GM13976 (cell line): ENCODE results near the gene B9D1.

Experiments
- DNase-seq: peaks from one replicate; pipeline ENCODE4 v3.0.0; 2012; ENCODE audit warnings: low spot score
- in situ Hi-C: fragments of 300-500 bp; cut with MboI; formaldehyde crosslinking; loops from one replicate; pipeline ENCODE4 v1.12.0; 2022; ENCODE audit warnings: low sequenced_read_pairs, mixed read lengths, inconsistent platforms; ENCODE audit not compliant: unreplicated experiment
- TF ChIP-seq, protein P1 (sequence below): IDR thresholded peaks from 2 replicates; pipeline ENCODE4 v1.5.1; 2012; ENCODE audit warnings: borderline replicate concordance, mild to moderate bottlenecking; ENCODE audit not compliant: insufficient read depth; ENCODE audit errors: extremely low read depth, missing control alignments, control extremely low read depth

The B9D1 gene

DNA sequence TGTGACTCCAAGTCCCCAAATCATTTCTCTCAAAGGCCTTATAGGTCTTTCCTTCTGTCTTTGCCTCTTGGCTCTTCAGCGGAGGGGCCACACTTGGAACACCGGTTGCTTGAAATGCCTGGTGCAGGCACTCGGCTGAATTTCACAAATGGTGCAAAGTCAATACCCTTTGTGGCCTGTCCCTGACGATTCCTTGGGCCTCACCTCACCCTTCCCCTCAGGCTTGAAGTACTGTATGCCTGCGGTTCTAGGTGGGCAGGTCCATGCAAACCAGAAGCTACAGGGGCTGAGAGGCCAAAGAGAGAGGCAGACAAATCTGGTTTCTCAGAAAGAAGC lies 4.1 kb upstream of the B9D1 start:
- DNase-seq, result no peak
- in situ Hi-C loops, result loop anchor here (10.0 kb wide), 2 partner anchors 88 to 398 kb away; no protein-coding TSS in a partner anchor
- TF ChIP-seq, protein P1, sequence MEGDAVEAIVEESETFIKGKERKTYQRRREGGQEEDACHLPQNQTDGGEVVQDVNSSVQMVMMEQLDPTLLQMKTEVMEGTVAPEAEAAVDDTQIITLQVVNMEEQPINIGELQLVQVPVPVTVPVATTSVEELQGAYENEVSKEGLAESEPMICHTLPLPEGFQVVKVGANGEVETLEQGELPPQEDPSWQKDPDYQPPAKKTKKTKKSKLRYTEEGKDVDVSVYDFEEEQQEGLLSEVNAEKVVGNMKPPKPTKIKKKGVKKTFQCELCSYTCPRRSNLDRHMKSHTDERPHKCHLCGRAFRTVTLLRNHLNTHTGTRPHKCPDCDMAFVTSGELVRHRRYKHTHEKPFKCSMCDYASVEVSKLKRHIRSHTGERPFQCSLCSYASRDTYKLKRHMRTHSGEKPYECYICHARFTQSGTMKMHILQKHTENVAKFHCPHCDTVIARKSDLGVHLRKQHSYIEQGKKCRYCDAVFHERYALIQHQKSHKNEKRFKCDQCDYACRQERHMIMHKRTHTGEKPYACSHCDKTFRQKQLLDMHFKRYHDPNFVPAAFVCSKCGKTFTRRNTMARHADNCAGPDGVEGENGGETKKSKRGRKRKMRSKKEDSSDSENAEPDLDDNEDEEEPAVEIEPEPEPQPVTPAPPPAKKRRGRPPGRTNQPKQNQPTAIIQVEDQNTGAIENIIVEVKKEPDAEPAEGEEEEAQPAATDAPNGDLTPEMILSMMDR, result no peak

DNA sequence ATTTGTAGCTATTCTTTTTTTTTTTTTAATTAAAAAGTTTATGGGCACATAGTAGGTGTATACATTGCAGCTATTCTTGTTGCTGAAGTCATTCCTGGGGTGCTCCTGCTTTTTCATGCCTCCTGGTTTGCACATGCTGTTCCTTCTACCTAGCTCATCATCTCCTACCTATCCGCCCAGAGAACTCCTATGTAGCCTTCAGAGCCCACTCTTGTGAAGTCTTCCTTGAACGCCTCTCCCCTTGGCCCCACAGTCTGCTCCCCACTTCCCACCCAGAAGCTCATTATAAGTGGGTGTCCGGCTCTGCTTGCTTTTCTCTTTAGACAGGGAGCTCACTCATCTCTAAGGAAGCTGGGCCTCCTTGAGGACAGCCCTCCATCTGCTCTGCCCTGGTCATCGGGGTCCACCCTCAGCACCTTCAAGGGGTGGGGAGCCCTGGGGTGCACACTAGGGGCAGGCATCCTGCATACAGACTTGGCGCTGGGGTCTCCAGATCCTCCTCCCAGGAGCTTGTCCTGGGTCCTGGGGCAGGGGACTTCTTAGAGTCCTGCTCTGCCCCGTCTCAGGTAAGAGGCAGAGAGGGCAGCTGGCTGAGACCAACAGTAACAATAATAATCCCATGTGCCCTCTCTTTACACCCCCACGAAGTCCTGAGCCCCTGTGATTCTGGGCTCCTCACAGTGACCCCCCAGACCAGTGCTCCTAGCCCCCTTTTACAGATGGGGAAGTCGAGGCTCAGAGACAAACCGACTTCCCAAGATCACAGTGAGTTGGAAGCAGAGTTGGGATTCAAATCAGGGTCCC lies 3.5 kb upstream of the B9D1 start:
- DNase-seq, result no peak
- TF ChIP-seq, protein P1, result no peak
- in situ Hi-C loops, result loop anchor here (10.0 kb wide), 2 partner anchors 89 to 399 kb away; no protein-coding TSS in a partner anchor

DNA sequence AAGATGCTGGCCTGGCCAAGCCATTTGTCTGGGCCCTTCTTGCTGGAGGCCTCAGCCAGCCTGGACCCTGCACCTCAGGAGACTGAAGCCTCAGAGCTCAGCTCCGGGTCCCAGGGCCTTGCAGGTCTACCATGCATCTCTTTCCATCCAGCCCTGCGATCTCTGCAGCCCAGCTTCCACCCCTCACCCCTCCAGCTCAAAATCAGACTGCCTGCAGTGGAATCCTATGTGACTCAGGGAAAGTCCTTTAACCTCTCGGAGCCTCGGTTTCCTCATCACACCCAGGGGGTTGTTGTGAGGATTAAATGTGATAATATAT lies 2.9 kb upstream of the B9D1 start:
- no peak for DNase-seq
- in situ Hi-C loops, result loop anchor here (10.0 kb wide), 2 partner anchors 89 to 399 kb away; no protein-coding TSS in a partner anchor
- TF ChIP-seq, protein P1, result no peak

DNA sequence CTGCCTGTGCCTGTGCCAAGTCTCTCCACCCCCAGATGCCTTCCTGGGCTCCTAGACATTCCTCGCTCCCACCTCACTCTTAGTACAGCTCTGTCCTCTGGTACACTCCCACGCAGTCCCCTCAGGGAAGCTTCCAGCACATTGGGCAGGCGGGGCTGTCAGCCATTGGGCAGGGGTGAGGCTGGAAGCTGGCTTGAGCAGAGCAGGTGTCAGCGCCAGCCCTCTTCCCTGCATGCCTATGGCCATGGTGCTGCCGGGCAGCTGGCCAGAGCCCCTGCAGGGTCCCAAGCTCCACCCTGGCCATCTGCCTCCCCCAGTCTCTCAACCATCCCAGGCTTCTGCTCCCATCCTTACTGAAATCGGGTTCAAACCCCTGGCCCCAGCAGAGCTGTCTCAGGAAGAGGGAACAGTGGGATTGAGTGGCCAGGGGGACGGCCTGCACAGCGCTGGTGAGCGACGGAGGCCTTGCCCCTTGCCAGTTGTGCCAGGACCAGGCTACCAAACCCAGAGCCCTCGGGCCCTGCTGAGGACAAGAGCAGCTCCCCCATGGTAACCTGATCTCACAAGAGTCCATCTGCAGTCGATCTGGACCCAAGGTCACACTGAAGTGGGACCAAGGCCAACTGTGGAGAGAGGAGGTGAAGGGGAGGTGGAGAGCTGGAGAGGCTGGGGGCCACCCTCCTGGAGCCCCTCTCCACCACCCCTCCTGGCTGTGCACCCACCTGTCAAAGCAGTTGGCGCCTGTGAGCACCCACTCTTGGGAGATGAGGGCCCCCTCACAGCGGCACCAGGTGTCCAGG lies 2.4 kb upstream of the B9D1 start:
- no peak for DNase-seq
- in situ Hi-C loops, result loop anchor here (10.0 kb wide), 2 partner anchors 90 to 400 kb away; no protein-coding TSS in a partner anchor
- TF ChIP-seq, protein P1, result no peak

DNA sequence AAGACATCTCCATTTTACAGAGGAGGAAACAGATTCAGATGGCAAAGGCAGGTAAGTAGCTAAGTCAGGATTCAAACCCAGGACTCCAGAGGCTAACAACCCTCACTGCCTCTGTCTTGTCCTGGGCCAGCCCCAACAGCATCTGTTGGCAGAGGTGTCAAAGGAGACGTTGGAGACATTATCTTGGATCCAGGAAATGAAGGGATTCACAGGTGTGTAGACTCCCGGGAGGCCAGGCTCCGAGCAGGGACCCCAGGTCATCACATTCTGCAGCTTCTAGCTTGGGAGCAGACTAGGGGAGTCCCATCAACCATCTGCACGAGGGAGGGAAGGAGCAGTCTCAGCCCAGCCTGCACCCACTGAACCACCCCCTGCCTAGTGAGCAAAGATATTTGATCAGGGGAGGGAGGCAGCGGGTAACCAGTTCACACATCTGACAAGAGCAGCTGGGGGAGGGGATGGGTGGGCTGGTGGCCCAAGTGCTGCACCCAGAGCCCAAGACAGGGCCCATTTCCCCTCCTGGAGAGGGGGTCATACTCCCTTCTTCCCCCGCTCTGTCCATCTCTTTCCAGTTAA lies 1.0 kb upstream of the B9D1 start:
- in situ Hi-C loops, result loop anchor here (10.0 kb wide), 2 partner anchors 91 to 401 kb away; no protein-coding TSS in a partner anchor
- TF ChIP-seq, protein P1, result no peak
- no peak for DNase-seq

DNA sequence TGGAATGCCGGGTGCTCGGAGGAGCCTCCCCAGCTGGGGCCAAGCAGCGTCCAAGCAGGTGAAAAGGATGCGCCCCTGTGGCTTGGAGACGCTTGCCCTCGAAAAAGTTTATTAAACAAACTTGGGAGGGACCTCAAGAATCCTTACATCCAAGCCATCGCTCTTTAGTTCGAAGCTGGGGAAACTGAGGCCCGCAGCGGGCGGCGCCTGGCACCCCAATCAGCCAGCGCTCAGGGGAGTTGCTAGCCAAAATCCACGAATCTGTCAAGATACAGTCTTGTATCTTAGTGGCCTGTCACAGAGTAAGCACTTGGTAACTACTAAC lies 553 bp upstream of the B9D1 start:
- in situ Hi-C loops, result loop anchor here (10.0 kb wide), 2 partner anchors 92 to 402 kb away; no protein-coding TSS in a partner anchor
- DNase-seq, result no peak
- TF ChIP-seq, protein P1, result no peak
